Activated naive CD8-positive, alpha-beta T cell treated with anti-CD3 and anti-CD28 coated beads, Interleukin-2, amount 10 ng/mL, durations not matched to agents 7 days and 5 days (primary cell): Measurements from ENCODE around the gene PHF12. TPM values are rescaled to one million over a fixed set of nuclear protein-coding genes. Genes with fewer than 3 reads are reported as not detected.
"Not testable (repeated sequence)": the region's sequence is repeated elsewhere in the genome, so short reads cannot be mapped to it uniquely, and the experiment has no call there.

ENCODE experiments used
- ATAC-seq: fragments of 150-1000 bp; cut with Tn5 transposase; one replicate; pipeline ENCODE4 v1.10.0; 2021; ENCODE audit warnings: low read depth, moderate library complexity
- POLR2A ChIA-PET: fragments of 350-600 bp; sonication (Branson Sonifier 250); formaldehyde crosslinking; loops from one replicate; lab custom pipeline; 2021; ENCODE audit warnings: antibody characterized with exemption; lab: Charles Lee
- DNase-seq: peaks from one replicate; pipeline ENCODE4 v3.0.0; 2021
- H3K27ac Mint-ChIP-seq: one replicate; pipeline ENCODE4 v1.8.0; 2022; ENCODE audit warnings: mild to moderate bottlenecking, mixed read lengths
- H3K27me3 Mint-ChIP-seq: one replicate; pipeline ENCODE4 v1.8.0; 2022; ENCODE audit warnings: mild to moderate bottlenecking, moderate library complexity, mixed read lengths
- H3K36me3 Mint-ChIP-seq: one replicate; pipeline ENCODE4 v1.8.0; 2021; ENCODE audit warnings: mild to moderate bottlenecking, mixed read lengths
- H3K4me1 Mint-ChIP-seq: one replicate; pipeline ENCODE4 v1.8.0; 2021; ENCODE audit warnings: mixed read lengths
- H3K4me3 Mint-ChIP-seq: one replicate; pipeline ENCODE4 v1.8.0; 2022; ENCODE audit warnings: mild to moderate bottlenecking, moderate library complexity, mixed read lengths
- H3K9me3 Mint-ChIP-seq: one replicate; pipeline ENCODE4 v1.8.0; 2021; ENCODE audit warnings: mixed read lengths
- total RNA-seq, 2 experiments: library from RNA; stranded (reverse); gene quantifications; one replicate each; pipeline ENCODE4 v1.2.3, GENCODE V29; 2021

PHF12 gene
- total RNA-seq, 2 experiments from 2014 or later = 98.6 to 99.9 TPM

GRCh38 chr17:28908640-28909167 lies 42.6 kb downstream of the PHF12 start:
- POLR2A ChIA-PET = interaction anchor here (0.5 to 1.6 kb wide), 2 partner anchors 15 to 61 kb away, joined by 4 to 6 read pairs; no protein-coding TSS in a partner anchor
- peaks cover 25% of the 10 kb centered on the region for H3K36me3 Mint-ChIP-seq
- peaks cover 5% of the 10 kb centered on the region for H3K4me1 Mint-ChIP-seq
- ATAC-seq (no peak), DNase-seq (no peak)
- no peaks in the 10 kb centered on the region for H3K9me3 Mint-ChIP-seq
- no peaks in the 10 kb centered on the region for H3K27me3 Mint-ChIP-seq
- no peak overlapping the region for H3K4me3 Mint-ChIP-seq
- H3K27ac Mint-ChIP-seq = no peak overlapping the region

- no peak overlapping the region for H3K27ac Mint-ChIP-seq
- H3K4me1 Mint-ChIP-seq = peaks cover 12% of the 10 kb centered on the region
- H3K36me3 Mint-ChIP-seq = peaks cover 21% of the 10 kb centered on the region
- no peaks in the 10 kb centered on the region for H3K27me3 Mint-ChIP-seq
- POLR2A ChIA-PET = interaction anchor here (0.6 to 1.6 kb wide), 3 partner anchors 15 to 44 kb away, joined by 3 to 6 read pairs (median 4); partner anchors contain the start of gene PHF12
- DNase-seq (no peak), ATAC-seq (no peak)
- H3K4me3 Mint-ChIP-seq = no peak overlapping the region
- no peaks in the 10 kb centered on the region for H3K9me3 Mint-ChIP-seq
These were observed 43.4 kb downstream of the PHF12 start for GRCh38 chr17:28907709-28908475.

GRCh38 chr17:28906706-28907438 lies 44.4 kb downstream of the PHF12 start:
- no peak for ATAC-seq
- Mint-ChIP-seq H3K4me1 (peaks cover 16% of the 10 kb centered on the region), H3K4me3 (no peak overlapping the region), H3K9me3 (no peaks in the 10 kb centered on the region), H3K36me3 (peaks cover 21% of the 10 kb centered on the region), H3K27me3 (no peaks in the 10 kb centered on the region), H3K27ac (peak overlapping the region; percentile 63)
- DNase-seq = no peak
- POLR2A ChIA-PET = interaction anchor here (0.6 to 1.2 kb wide), 3 partner anchors 16 to 45 kb away, joined by 3 to 5 read pairs (median 4); partner anchors contain the start of gene PHF12

GRCh38 chr17:28906276-28906675 lies 45.0 kb downstream of the PHF12 start:
- ATAC-seq (no peak), DNase-seq (no peak)
- no peaks in the 10 kb centered on the region for H3K9me3 Mint-ChIP-seq
- H3K27me3 Mint-ChIP-seq = no peaks in the 10 kb centered on the region
- peaks cover 20% of the 10 kb centered on the region for H3K4me1 Mint-ChIP-seq
- peaks cover 21% of the 10 kb centered on the region for H3K36me3 Mint-ChIP-seq
- H3K27ac Mint-ChIP-seq = no peak overlapping the region
- no peak overlapping the region for H3K4me3 Mint-ChIP-seq
- POLR2A ChIA-PET = interaction anchor here (0.6 kb wide), 1 partner anchor 35 kb away, joined by 5 read pairs; no protein-coding TSS in a partner anchor

GRCh38 chr17:28904800-28905199 lies 46.5 kb downstream of the PHF12 start:
- Mint-ChIP-seq H3K9me3 (no peaks in the 10 kb centered on the region), H3K27me3 (no peaks in the 10 kb centered on the region), H3K4me3 (no peak overlapping the region), H3K4me1 (peaks cover 26% of the 10 kb centered on the region), H3K36me3 (peaks cover 23% of the 10 kb centered on the region), H3K27ac (no peak overlapping the region)
- ATAC-seq (no peak), DNase-seq (no peak)
- POLR2A ChIA-PET = interaction anchor here (1.5 kb wide), 1 partner anchor 11 kb away, joined by 3 read pairs; no protein-coding TSS in a partner anchor

GRCh38 chr17:28903546-28903841 lies 47.8 kb downstream of the PHF12 start:
- H3K4me3 Mint-ChIP-seq = peak overlapping the region; percentile 90
- not testable (repeated sequence) for ATAC-seq, H3K9me3 Mint-ChIP-seq, DNase-seq, H3K27me3 Mint-ChIP-seq
- H3K27ac Mint-ChIP-seq = peak overlapping the region; percentile 48
- peaks cover 35% of the 10 kb centered on the region for H3K4me1 Mint-ChIP-seq
- H3K36me3 Mint-ChIP-seq = peaks cover 27% of the 10 kb centered on the region
- POLR2A ChIA-PET = interaction anchor here (0.5 to 3.1 kb wide), 7 partner anchors 10 to 192 kb away, joined by 3 to 21 read pairs (median 10); partner anchors contain the start of genes FAM222B, PROCA1 and TLCD1

- ATAC-seq = peak; percentile 95
- Mint-ChIP-seq H3K9me3 (no peaks in the 10 kb centered on the region), H3K36me3 (peaks cover 28% of the 10 kb centered on the region), H3K27ac (peak within 1 kb of the TSS; percentile 88), H3K27me3 (no peaks in the 10 kb centered on the region), H3K4me3 (peak within 1 kb of the TSS; percentile 90), H3K4me1 (peaks cover 38% of the 10 kb centered on the region)
- DNase-seq = peak; percentile 99
- POLR2A ChIA-PET = interaction anchor here (0.5 to 3.1 kb wide), 9 partner anchors 10 to 192 kb away, joined by 3 to 21 read pairs (median 10); partner anchors contain the start of genes FAM222B, PHF12, PROCA1 and TLCD1
These were observed 48.3 kb downstream of the PHF12 start, which contains the start of gene DHRS13 for GRCh38 chr17:28902819-28903545. Gene DHRS13, minus strand, starts transcription at chr17:28903079. Its CDS starts 135 bp downstream, at chr17:28902944.

- peaks cover 42% of the 10 kb centered on the region for H3K4me1 Mint-ChIP-seq
- POLR2A ChIA-PET = interaction anchor here (1.4 to 3.1 kb wide), 8 partner anchors 9 to 175 kb away, joined by 4 to 21 read pairs (median 10); partner anchors contain the start of genes FAM222B, PHF12 and TLCD1
- H3K4me3 Mint-ChIP-seq = peak overlapping the region; percentile 90
- peak overlapping the region; percentile 88 for H3K27ac Mint-ChIP-seq
- H3K36me3 Mint-ChIP-seq = peaks cover 30% of the 10 kb centered on the region
- ATAC-seq (peak; percentile 35), DNase-seq (no peak)
- H3K27me3 Mint-ChIP-seq = no peaks in the 10 kb centered on the region
- no peaks in the 10 kb centered on the region for H3K9me3 Mint-ChIP-seq
These were observed 49.2 kb downstream of the PHF12 start for GRCh38 chr17:28901866-28902818.

- Mint-ChIP-seq H3K4me1 (peaks cover 44% of the 10 kb centered on the region), H3K27ac (peak overlapping the region; percentile 88), H3K4me3 (peak overlapping the region; percentile 90), H3K9me3 (no peaks in the 10 kb centered on the region), H3K27me3 (no peaks in the 10 kb centered on the region), H3K36me3 (peaks cover 23% of the 10 kb centered on the region)
- ATAC-seq (no peak), DNase-seq (peak; percentile 28)
- POLR2A ChIA-PET = interaction anchor here (1.0 to 3.1 kb wide), 9 partner anchors 8 to 174 kb away, joined by 3 to 21 read pairs (median 10); partner anchors contain the start of genes FAM222B, PHF12 and TLCD1
These were observed 50.2 kb downstream of the PHF12 start for GRCh38 chr17:28900986-28901726.

- peak; percentile 3 for DNase-seq
- no peaks in the 10 kb centered on the region for H3K9me3 Mint-ChIP-seq
- H3K36me3 Mint-ChIP-seq = peaks cover 23% of the 10 kb centered on the region
- H3K4me3 Mint-ChIP-seq = no peak overlapping the region
- H3K4me1 Mint-ChIP-seq = peaks cover 53% of the 10 kb centered on the region
- POLR2A ChIA-PET = interaction anchor here (0.8 to 3.8 kb wide), 5 partner anchors 28 to 57 kb away, joined by 3 to 16 read pairs (median 5); partner anchors contain the start of genes ERAL1 and FAM222B
- no peak for ATAC-seq
- H3K27me3 Mint-ChIP-seq = no peaks in the 10 kb centered on the region
- peak overlapping the region; percentile 77 for H3K27ac Mint-ChIP-seq
These were observed 52.0 kb downstream of the PHF12 start for GRCh38 chr17:28899212-28899815.
